SK-N-SH (cell line): ENCODE data around the gene OPA3. TPM values are rescaled to one million over a fixed set of nuclear protein-coding genes. Genes with fewer than 3 reads are reported as not detected.

Source experiments
- CTCF ChIA-PET: fragments of 300-600, 350-600 bp; formaldehyde crosslinking; extraction: SDS; loops from one replicate; lab custom pipeline; 2021; lab: Yijun Ruan, JAX
- POLR2A ChIA-PET: fragments of 350-600 bp; sonication (Branson Sonifier 250); formaldehyde crosslinking; extraction: SDS; loops from one replicate; lab custom pipeline; 2020; ENCODE audit warnings: antibody characterized with exemption, inconsistent platforms; lab: Yijun Ruan, JAX
- DNase-seq: peaks from one replicate; pipeline ENCODE4 v3.0.0; 2012
- H2AFZ ChIP-seq: fragments of 200-600 bp; sonication (generic); 2 replicates; pipeline ENCODE4 v1.8.1; 2016; ENCODE audit warnings: antibody characterized with exemption, mild to moderate bottlenecking, low read depth
- H3F3A ChIP-seq: fragments of 200-600 bp; sonication (generic); replicated peaks from 2 replicates; pipeline ENCODE3; 2016; ENCODE audit warnings: antibody characterized with exemption, mild to moderate bottlenecking; ENCODE audit not compliant: insufficient read depth
- H3K27ac ChIP-seq, 2 experiments: fragments of 200-500 bp in 1 of 2; fragments of 200-600 bp in 1 of 2; sonication (Bioruptor generic) in 1 of 2; sonication (generic), shearing (Covaris generic) in 1 of 2; 2 replicates each; pipeline versions ENCODE4 v1.5.1 to v1.6.1; 2014 to 2016; ENCODE audit warnings: low read depth in 2 of 2, inconsistent platforms in 1 of 2, low read length in 1 of 2, mild to moderate bottlenecking in 1 of 2, mixed read lengths in 1 of 2
- H3K27me3 ChIP-seq: fragments of 200-600 bp; sonication (generic), shearing (Covaris generic); 2 replicates; pipeline ENCODE4 v1.6.1; 2016; ENCODE audit warnings: mixed run types; ENCODE audit not compliant: insufficient read depth
- H3K36me3 ChIP-seq, 2 experiments: fragments of 200-500 bp in 1 of 2; fragments of 200-600 bp in 1 of 2; sonication (Bioruptor generic) in 1 of 2; sonication (generic) in 1 of 2; replicated peaks in 1 of 2; 2 replicates each; pipeline versions ENCODE3 to v1.5.1; 2014 to 2016; ENCODE audit warnings: low read length in 1 of 2, mild to moderate bottlenecking in 1 of 2; ENCODE audit not compliant: insufficient read depth in 2 of 2, control insufficient read depth in 1 of 2
- H3K4me1 ChIP-seq, 2 experiments: fragments of 200-500 bp in 1 of 2; fragments of 200-600 bp in 1 of 2; sonication (Bioruptor generic) in 1 of 2; sonication (generic), shearing (Covaris generic) in 1 of 2; 2 replicates each; pipeline versions ENCODE4 v1.5.1 to v1.6.1; 2014 to 2016; ENCODE audit warnings: low read depth in 1 of 2, low read length in 1 of 2, mixed run types in 1 of 2; ENCODE audit not compliant: insufficient read depth in 2 of 2, control insufficient read depth in 1 of 2
- H3K4me2 ChIP-seq: fragments of 200-600 bp; sonication (generic), shearing (Covaris generic); 2 replicates; pipeline ENCODE4 v1.6.1; 2017; ENCODE audit warnings: mixed run types
- H3K4me3 ChIP-seq, 2 experiments: fragments of 200-500 bp in 1 of 2; fragments of 200-600 bp in 1 of 2; sonication (Bioruptor generic) in 1 of 2; sonication (generic), shearing (Covaris generic) in 1 of 2; 2 replicates each; pipeline versions ENCODE4 v1.5.1 to v1.8.1; 2014 to 2016; ENCODE audit warnings: low read depth in 2 of 2, inconsistent platforms in 1 of 2, low read length in 1 of 2, mild to moderate bottlenecking in 1 of 2, mixed read lengths in 1 of 2, moderate library complexity in 1 of 2
- H3K79me2 ChIP-seq: fragments of 200-600 bp; sonication (generic); 2 replicates; pipeline ENCODE4 v1.8.1; 2017; ENCODE audit warnings: mild to moderate bottlenecking; ENCODE audit not compliant: insufficient read depth
- H3K9ac ChIP-seq: fragments of 200-600 bp; sonication (generic); 2 replicates; pipeline ENCODE4 v1.6.1; 2017; ENCODE audit warnings: mixed run types
- H3K9me2 ChIP-seq: fragments of 200-600 bp; sonication (generic); 2 replicates; pipeline ENCODE4 v1.6.1; 2017; ENCODE audit warnings: mixed run types
- H3K9me3 ChIP-seq: fragments of 200-600 bp; sonication (generic); 2 replicates; pipeline ENCODE4 v1.6.1; 2017; ENCODE audit warnings: mixed run types, mild to moderate bottlenecking, moderate library complexity
- H4K20me1 ChIP-seq: fragments of 200-600 bp; sonication (generic); 2 replicates; pipeline ENCODE4 v1.6.1; 2017; ENCODE audit warnings: mild to moderate bottlenecking, mixed run types; ENCODE audit not compliant: insufficient read depth
- CHD2 ChIP-seq: fragments of 150-350 bp; IDR thresholded peaks from 2 replicates; pipeline ENCODE4 v1.6.1; 2018; ENCODE audit warnings: low read length; ENCODE audit not compliant: partially characterized antibody
- ELF1 ChIP-seq: IDR thresholded peaks from 2 replicates; pipeline ENCODE4 v1.4.0; 2012
- EZH2phosphoT487 ChIP-seq: fragments of 200-600 bp; sonication (generic); IDR thresholded peaks from 2 replicates; pipeline ENCODE4 v1.6.1; 2017; ENCODE audit warnings: low read depth, mixed run types, mild to moderate bottlenecking, antibody characterized with exemption, moderate library complexity, borderline replicate concordance
- FOXJ3 ChIP-seq: sonication (generic); formaldehyde crosslinking; IDR thresholded peaks from 2 replicates; pipeline ENCODE4 v1.5.1; 2020; ENCODE audit warnings: mild to moderate bottlenecking, missing genetic modification reagents
- FOXM1 ChIP-seq: IDR thresholded peaks from 2 replicates; pipeline ENCODE4 v1.4.0; 2012; ENCODE audit warnings: low read depth, mild to moderate bottlenecking
- GABPA ChIP-seq: IDR thresholded peaks from 2 replicates; pipeline ENCODE4 v1.4.0; 2012; ENCODE audit warnings: low read depth, mild to moderate bottlenecking
- MEF2A ChIP-seq: IDR thresholded peaks from 2 replicates; pipeline ENCODE4 v1.4.0; 2012; ENCODE audit warnings: low read depth, borderline replicate concordance
- RCOR1 ChIP-seq: fragments of 150-350 bp; IDR thresholded peaks from 2 replicates; pipeline ENCODE4 v1.6.1; 2017; ENCODE audit warnings: antibody characterized with exemption, low read length
- RFX5 ChIP-seq: IDR thresholded peaks from 2 replicates; pipeline ENCODE4 v1.6.1; 2012; ENCODE audit warnings: mild to moderate bottlenecking, improper control_type of control experiment, low read length
- SIN3A ChIP-seq: IDR thresholded peaks from 2 replicates; pipeline ENCODE4 v1.6.1; 2012; ENCODE audit warnings: low read depth, mild to moderate bottlenecking, low read length, moderate library complexity, borderline replicate concordance
- WGBS: methylation state at CpG from one replicate; pipeline ENCODE4 v1.1.6; 2017; ENCODE audit warnings: low lambda C conversion rate; 5-methylcytosine and 5-hydroxymethylcytosine counted together
- polyA plus RNA-seq, 3 experiments: library from polyadenylated mRNA; depleted of rRNA; stranded (reverse); fragments of >200 nt; gene quantifications; 2 replicates each; pipeline ENCODE4 v1.2.3, GENCODE V29; 2012
- TF ChIP-seq, protein P1 (sequence below): fragments of 200-600 bp; sonication (generic); IDR thresholded peaks from 2 replicates; pipeline ENCODE4 v1.6.1; 2017; ENCODE audit warnings: antibody characterized with exemption, mild to moderate bottlenecking, moderate library complexity
- TF ChIP-seq, protein P2 (sequence below): IDR thresholded peaks from 2 replicates; pipeline ENCODE4 v1.4.0; 2012; ENCODE audit warnings: low read depth, borderline replicate concordance

The OPA3 gene
- polyA plus RNA-seq, 1 of the 3 experiments (the other 2 are of a cell fraction): 10.0 TPM

DNA sequence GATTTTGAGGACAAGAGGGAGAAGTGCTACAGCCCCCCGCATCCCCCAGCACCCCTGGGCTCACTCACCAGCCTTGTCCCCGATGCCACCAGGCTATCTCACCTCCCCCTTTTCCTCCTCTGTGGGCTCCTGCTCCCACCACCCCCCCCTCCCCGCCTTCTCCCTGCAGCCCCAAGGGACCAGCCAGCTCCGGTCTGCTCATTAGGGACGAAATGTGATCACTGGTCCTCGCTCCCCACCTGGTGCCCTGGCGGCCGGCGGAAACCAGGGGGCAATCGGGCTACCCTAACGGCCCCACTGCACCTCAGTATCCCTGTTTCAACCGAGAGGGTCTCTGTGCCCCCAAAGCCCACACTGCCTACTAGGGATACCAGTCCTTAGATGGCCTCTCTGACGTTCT lies 14.7 kb upstream of the OPA3 start (continued):
- TF ChIP-seq, protein P1, sequence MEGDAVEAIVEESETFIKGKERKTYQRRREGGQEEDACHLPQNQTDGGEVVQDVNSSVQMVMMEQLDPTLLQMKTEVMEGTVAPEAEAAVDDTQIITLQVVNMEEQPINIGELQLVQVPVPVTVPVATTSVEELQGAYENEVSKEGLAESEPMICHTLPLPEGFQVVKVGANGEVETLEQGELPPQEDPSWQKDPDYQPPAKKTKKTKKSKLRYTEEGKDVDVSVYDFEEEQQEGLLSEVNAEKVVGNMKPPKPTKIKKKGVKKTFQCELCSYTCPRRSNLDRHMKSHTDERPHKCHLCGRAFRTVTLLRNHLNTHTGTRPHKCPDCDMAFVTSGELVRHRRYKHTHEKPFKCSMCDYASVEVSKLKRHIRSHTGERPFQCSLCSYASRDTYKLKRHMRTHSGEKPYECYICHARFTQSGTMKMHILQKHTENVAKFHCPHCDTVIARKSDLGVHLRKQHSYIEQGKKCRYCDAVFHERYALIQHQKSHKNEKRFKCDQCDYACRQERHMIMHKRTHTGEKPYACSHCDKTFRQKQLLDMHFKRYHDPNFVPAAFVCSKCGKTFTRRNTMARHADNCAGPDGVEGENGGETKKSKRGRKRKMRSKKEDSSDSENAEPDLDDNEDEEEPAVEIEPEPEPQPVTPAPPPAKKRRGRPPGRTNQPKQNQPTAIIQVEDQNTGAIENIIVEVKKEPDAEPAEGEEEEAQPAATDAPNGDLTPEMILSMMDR: no peak
- no peak for TF ChIP-seq MEF2A
- TF ChIP-seq EZH2phosphoT487: no peak
- TF ChIP-seq RCOR1: no peak
- TF ChIP-seq, protein P2, sequence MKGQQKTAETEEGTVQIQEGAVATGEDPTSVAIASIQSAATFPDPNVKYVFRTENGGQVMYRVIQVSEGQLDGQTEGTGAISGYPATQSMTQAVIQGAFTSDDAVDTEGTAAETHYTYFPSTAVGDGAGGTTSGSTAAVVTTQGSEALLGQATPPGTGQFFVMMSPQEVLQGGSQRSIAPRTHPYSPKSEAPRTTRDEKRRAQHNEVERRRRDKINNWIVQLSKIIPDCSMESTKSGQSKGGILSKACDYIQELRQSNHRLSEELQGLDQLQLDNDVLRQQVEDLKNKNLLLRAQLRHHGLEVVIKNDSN: no peak
- no peak for TF ChIP-seq CHD2
- TF ChIP-seq ELF1: no peak
- TF ChIP-seq FOXJ3 (CRISPR knock-in tag): no peak
- TF ChIP-seq, all 33 proteins: peak for 0

DNA sequence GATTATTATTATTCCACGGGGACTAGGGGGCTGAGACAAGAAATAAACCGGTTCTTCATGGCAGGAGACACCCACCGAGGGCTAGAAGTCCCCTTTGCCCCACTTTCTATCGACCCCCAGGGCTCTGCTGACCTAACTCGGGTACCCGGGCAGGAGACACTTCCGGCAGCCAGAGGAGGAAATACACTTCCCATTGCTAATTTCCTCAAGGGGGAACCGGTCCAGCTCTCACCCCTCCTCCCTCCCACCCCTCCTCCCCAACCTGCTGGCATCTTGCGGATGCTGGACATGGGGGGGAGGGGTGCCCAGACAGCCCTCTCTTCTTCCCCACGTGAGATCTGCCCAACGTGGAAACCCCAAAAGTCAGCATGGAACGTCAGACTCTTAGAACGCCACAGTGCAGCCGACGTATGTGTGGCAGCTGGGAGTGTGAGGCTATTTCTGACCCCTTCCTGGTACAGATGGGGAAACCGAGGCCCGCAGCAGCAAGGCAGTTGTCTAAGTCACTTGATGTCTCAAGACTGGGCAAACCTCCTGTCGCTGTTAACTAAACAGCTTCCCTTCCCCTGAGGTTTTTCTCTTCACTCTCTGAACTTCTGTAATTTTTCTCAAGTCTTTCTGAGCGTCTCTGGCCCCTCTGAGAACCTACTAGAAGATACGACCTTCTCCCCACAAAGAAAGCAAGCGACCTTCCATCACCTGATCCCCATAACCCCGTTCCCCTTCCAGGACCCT lies 13.8 kb upstream of the OPA3 start:
- peak; percentile 50 for DNase-seq
- no peak overlapping the region for H3K9ac ChIP-seq
- no peaks in the 10 kb centered on the region for H3K36me3 ChIP-seq
- H3K4me2 ChIP-seq: peak overlapping the region; percentile 56
- ChIA-PET CTCF (interaction anchor here (0.7 to 3.5 kb wide), 4 partner anchors 9 to 84 kb away, joined by 3 to 18 read pairs (median 4); no protein-coding TSS in a partner anchor), POLR2A (no interaction called here)
- no peak overlapping the region for H3K27ac ChIP-seq
- TF ChIP-seq SIN3A: no peak
- no peak for TF ChIP-seq ELF1
- no peak for TF ChIP-seq RFX5
- no peaks in the 10 kb centered on the region for H4K20me1 ChIP-seq
- no peaks in the 10 kb centered on the region for H3K79me2 ChIP-seq
- peak overlapping the region; percentile 85; the same call in 1 of the 2 replicates for H2AFZ ChIP-seq
- H3K4me3 ChIP-seq: no peak overlapping the region
- no peaks in the 10 kb centered on the region for H3K9me3 ChIP-seq
- H3K4me1 ChIP-seq: peaks cover 0 to 7% of the 10 kb centered on the region in 2 experiments; a peak in 1 of 4 replicates
- H3F3A ChIP-seq: peaks cover 9% of the 10 kb centered on the region
- 14% methylated on average over 22 of the region's 22 CpGs for WGBS
- H3K9me2 ChIP-seq: no peaks in the 10 kb centered on the region
- H3K27me3 ChIP-seq: peaks cover 21% of the 10 kb centered on the region; the same call in 1 of the 2 replicates

DNA sequence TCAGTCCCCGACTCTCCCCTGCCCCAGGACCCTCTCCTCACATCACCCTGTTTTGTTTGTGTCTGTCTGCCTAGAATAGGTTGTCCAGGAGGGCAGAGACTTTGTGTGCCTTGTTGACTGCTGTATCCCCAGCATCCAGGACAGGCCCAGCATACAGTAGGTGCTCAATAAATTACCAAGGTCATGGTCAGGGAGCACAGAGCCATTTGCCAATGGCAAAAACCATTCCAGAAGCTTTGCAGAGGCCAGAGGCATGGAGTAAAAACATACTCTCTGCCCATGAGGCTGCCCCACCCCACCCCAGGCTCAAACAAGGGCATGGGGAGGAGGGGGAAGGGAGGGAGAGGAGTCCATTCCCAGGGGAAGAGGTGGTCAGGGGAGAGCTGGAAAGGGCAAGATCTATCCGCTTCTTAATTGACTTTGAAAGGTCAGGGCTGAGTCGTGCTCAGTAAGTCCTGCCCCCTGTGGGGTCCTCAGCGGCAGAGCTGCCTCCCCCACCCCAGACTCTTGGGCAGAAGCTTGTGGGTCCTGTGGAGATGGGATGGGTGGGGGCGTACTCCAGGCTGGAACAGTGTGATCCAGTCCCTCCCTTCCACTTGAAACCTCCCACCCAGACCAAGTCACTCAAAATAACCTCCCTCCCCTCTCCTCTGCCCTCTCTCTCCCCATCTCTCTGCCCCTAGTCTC lies 13.0 kb upstream of the OPA3 start:
- peak overlapping the region; percentile 85; the same call in 1 of the 2 replicates for H2AFZ ChIP-seq
- no peaks in the 10 kb centered on the region for H3K36me3 ChIP-seq
- no peak overlapping the region for H3K9ac ChIP-seq
- H3F3A ChIP-seq: peaks cover 6% of the 10 kb centered on the region
- TF ChIP-seq CHD2: no peak
- TF ChIP-seq FOXJ3 (CRISPR knock-in tag): no peak
- no peak for TF ChIP-seq EZH2phosphoT487
- TF ChIP-seq GABPA: no peak
- TF ChIP-seq FOXM1: no peak
- peaks cover 19% of the 10 kb centered on the region; the same call in 1 of the 2 replicates for H3K27me3 ChIP-seq
- no peaks in the 10 kb centered on the region for H3K79me2 ChIP-seq
- H4K20me1 ChIP-seq: no peaks in the 10 kb centered on the region
- H3K4me1 ChIP-seq: peaks cover 0 to 7% of the 10 kb centered on the region in 2 experiments; a peak in 1 of 4 replicates
- CTCF ChIA-PET: interaction anchor here (1.1 to 3.5 kb wide), 3 partner anchors 9 to 85 kb away, joined by 3 to 18 read pairs (median 4); no protein-coding TSS in a partner anchor
- 22% methylated on average over 5 of the region's 5 CpGs for WGBS
- peak overlapping the region; percentile 56 for H3K4me2 ChIP-seq
- no peaks in the 10 kb centered on the region for H3K9me2 ChIP-seq
- H3K27ac ChIP-seq: no peak overlapping the region
- POLR2A ChIA-PET: no interaction called here
- no peak overlapping the region for H3K4me3 ChIP-seq
- H3K9me3 ChIP-seq: no peaks in the 10 kb centered on the region
- DNase-seq: no peak
